ENCODE measurements around the gene SCN2B.

SCN2B gene

GRCh38 chr11:118153976-118154375 lies 22.5 kb downstream of the SCN2B start:
- DNase-seq (ENCODE audit: low read depth in 2 of 2): no peak

- DNase-seq (ENCODE audit: low read depth in 2 of 2): no peak
Observed at GRCh38 chr11:118153516-118153915, 22.9 kb downstream of the SCN2B start.

GRCh38 chr11:118152552-118153471 lies 23.6 kb downstream of the SCN2B start, which contains the start of gene SCN4B:
Gene SCN4B, minus strand, starts transcription at chr11:118152823. Its CDS starts 150 bp downstream, at chr11:118152673.
- no peak for DNase-seq (ENCODE audit: low read depth in 2 of 2)

GRCh38 chr11:118152020-118152551 lies 24.4 kb downstream of the SCN2B start:
- DNase-seq (ENCODE audit: low read depth in 2 of 2): no peak

GRCh38 chr11:118151431-118151830 lies 25.0 kb downstream of the SCN2B start:
- no peak for DNase-seq (ENCODE audit: low read depth in 2 of 2)

- no peak for DNase-seq (ENCODE audit: low read depth in 2 of 2)
Observed at GRCh38 chr11:118149493-118149892, 26.9 kb downstream of the SCN2B start.

GRCh38 chr11:118148856-118149255 lies 27.6 kb downstream of the SCN2B start:
- DNase-seq (ENCODE audit: low read depth in 2 of 2): no peak

- DNase-seq (ENCODE audit: low read depth in 2 of 2): no peak
Observed at GRCh38 chr11:118148240-118148639, 28.2 kb downstream of the SCN2B start.

GRCh38 chr11:118147502-118147901 lies 28.9 kb downstream of the SCN2B start:
- no peak for DNase-seq (ENCODE audit: low read depth in 2 of 2)

GRCh38 chr11:118146554-118146953 lies 29.9 kb downstream of the SCN2B start:
- DNase-seq (ENCODE audit: low read depth in 2 of 2): no peak

- DNase-seq (ENCODE audit: low read depth in 2 of 2): peak; percentile 71 to 80
Observed at GRCh38 chr11:118145285-118146227, 30.9 kb downstream of the SCN2B start.

- no peak for DNase-seq (ENCODE audit: low read depth in 2 of 2)
Observed at GRCh38 chr11:118144301-118145268, 31.9 kb downstream of the SCN2B start.

- no peak for DNase-seq (ENCODE audit: low read depth in 2 of 2)
Observed at GRCh38 chr11:118143661-118144185, 32.7 kb downstream of the SCN2B start.

GRCh38 chr11:118142809-118143208 lies 33.6 kb downstream of the SCN2B start:
- DNase-seq (ENCODE audit: low read depth in 2 of 2): no peak

- DNase-seq (ENCODE audit: low read depth in 2 of 2): no peak
Observed at GRCh38 chr11:118142081-118142480, 34.4 kb downstream of the SCN2B start.

GRCh38 chr11:118139578-118139977 lies 36.9 kb downstream of the SCN2B start:
- no peak for DNase-seq (ENCODE audit: low read depth in 2 of 2)

- DNase-seq (ENCODE audit: low read depth in 2 of 2): no peak
Observed at GRCh38 chr11:118138839-118139420, 37.5 kb downstream of the SCN2B start.

- no peak for DNase-seq (ENCODE audit: low read depth in 2 of 2)
Observed at GRCh38 chr11:118136801-118137200, 39.6 kb downstream of the SCN2B start.

- no peak for DNase-seq (ENCODE audit: low read depth in 2 of 2)
Observed at GRCh38 chr11:118136341-118136740, 40.1 kb downstream of the SCN2B start.

- no peak for DNase-seq (ENCODE audit: low read depth in 2 of 2)
Observed at GRCh38 chr11:118135796-118136165, 40.7 kb downstream of the SCN2B start.
